NT2/D1 (cell line): Measurements from ENCODE around the gene DIP2A.
"Not testable (repeated sequence)": the region's sequence is repeated elsewhere in the genome, so short reads cannot be mapped to it uniquely, and the experiment has no call there.

ENCODE experiments used
- DNase-seq: peaks from one replicate; pipeline ENCODE4 v3.0.0-alpha.2; 2011; ENCODE audit warnings: low read depth, low spot score
- H3K27me3 ChIP-seq: 2 replicates; pipeline ENCODE4 v1.6.0; 2011; ENCODE audit warnings: mild to moderate bottlenecking; ENCODE audit not compliant: insufficient read length, insufficient read depth
- H3K36me3 ChIP-seq: 2 replicates; pipeline ENCODE4 v1.6.1; 2011; ENCODE audit warnings: mild to moderate bottlenecking, low read length, mixed read lengths; ENCODE audit not compliant: insufficient read depth, insufficient read length
- H3K4me1 ChIP-seq: 2 replicates; pipeline ENCODE4 v1.5.1; 2011; ENCODE audit not compliant: insufficient read depth, insufficient read length
- H3K4me3 ChIP-seq: 2 replicates; pipeline ENCODE4 v1.5.1; 2011; ENCODE audit warnings: low read depth; ENCODE audit not compliant: insufficient read length
- H3K9ac ChIP-seq: 2 replicates; pipeline ENCODE4 v1.6.0; 2011; ENCODE audit warnings: low read depth; ENCODE audit not compliant: insufficient read length
- H3K9me3 ChIP-seq: 2 replicates; pipeline ENCODE4 v1.5.1; 2011; ENCODE audit warnings: mild to moderate bottlenecking, low read length; ENCODE audit not compliant: insufficient read depth
- SUZ12 ChIP-seq: IDR thresholded peaks from 2 replicates; pipeline ENCODE4 v1.6.1; 2011; ENCODE audit not compliant: insufficient read length, insufficient read depth; ENCODE audit errors: extremely low read depth
- YY1 ChIP-seq: IDR thresholded peaks from 2 replicates; pipeline ENCODE4 v1.6.1; 2011; ENCODE audit not compliant: insufficient read length, insufficient read depth
- ZNF274 ChIP-seq: IDR thresholded peaks from 2 replicates; pipeline ENCODE4 v1.6.1; 2011; ENCODE audit warnings: mild to moderate bottlenecking, low read depth, low read length

DIP2A gene

DNA sequence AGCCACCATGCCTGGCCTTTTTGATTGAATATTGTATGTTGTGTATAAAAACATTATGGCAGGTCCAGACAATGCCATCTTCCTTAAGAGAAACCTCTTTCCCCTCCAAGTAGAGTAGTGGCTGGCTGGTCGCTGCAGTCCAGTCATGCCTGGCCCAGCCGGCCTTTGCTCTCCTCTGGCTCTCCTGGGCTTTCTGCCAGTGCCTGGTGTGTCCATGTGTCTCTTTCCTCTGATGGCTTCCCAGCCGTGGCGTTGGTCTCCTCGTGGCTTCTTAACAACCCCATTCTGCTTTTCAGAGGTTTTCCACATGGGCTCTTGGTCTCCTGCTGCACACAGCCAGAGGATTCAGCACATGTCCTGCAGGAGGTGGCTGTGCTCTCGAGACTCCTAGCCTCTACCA is 58.7 kb downstream of the DIP2A start:
- Histone ChIP-seq H3K27me3 (no peaks in the 10 kb centered on the region), H3K4me3 (no peak overlapping the region), H3K9ac (no peak overlapping the region), H3K4me1 (peaks cover 2% of the 10 kb centered on the region), H3K36me3 (peaks cover 22% of the 10 kb centered on the region), H3K9me3 (no peaks in the 10 kb centered on the region)
- no peak for DNase-seq
- no peak for TF ChIP-seq YY1
- no peak for TF ChIP-seq ZNF274
- no peak for TF ChIP-seq SUZ12

DNA sequence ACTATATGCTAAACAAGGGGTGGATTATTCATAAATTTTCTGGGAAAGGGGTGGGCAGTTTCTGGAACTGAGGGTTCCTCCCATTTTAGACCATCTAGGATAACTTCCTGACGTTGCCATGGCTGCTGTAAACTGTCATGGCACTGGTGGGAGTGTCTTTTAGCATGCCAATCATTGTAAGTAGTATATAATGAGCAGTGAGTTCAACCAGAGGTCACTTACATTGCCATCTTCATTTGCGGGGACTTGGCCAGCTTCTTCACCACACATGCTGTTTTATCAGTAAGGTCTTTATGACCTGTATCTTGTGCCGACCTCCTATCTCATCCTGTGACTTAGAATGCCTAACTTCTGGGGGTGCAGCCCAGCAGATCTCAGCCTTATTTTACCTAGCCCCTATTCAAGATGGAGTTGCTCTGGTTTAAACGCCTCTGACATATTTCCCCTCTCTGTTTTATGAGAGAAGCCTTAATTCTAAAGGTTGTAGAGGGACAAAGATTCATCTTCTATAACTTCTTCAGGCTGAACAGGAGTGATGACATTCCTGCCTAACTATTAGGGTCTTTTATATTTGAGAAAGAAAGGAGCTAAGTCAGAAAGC is 60.4 kb downstream of the DIP2A start:
- Histone ChIP-seq H3K4me3 (no peak overlapping the region), H3K4me1 (peaks cover 3% of the 10 kb centered on the region), H3K27me3 (no peaks in the 10 kb centered on the region), H3K36me3 (peaks cover 20% of the 10 kb centered on the region), H3K9me3 (no peaks in the 10 kb centered on the region), H3K9ac (no peak overlapping the region)
- TF ChIP-seq SUZ12 (no peak), YY1 (no peak), ZNF274 (no peak)
- DNase-seq = no peak

DNA sequence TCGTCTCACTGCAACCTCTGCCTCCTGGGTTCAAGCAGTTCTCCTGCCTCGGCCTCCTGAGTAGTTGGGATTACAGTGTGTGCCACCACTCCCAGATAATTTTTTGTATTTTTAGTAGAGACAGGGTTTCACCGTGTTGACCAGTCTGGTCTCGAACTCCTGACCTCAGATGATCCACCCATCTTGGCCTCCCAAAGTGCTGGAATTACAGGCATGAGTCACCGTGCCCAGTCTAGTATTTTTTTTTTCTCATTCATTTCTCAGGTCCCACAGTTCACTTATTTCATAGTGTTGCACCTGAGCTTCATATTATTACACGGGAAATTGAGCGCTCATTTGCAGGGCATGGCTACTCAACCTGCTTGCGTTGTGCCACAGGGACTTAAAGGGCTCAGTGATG is 68.7 kb downstream of the DIP2A start:
- H3K9ac ChIP-seq, H3K27me3 ChIP-seq, DNase-seq, H3K9me3 ChIP-seq, H3K4me3 ChIP-seq, H3K4me1 ChIP-seq: not testable (repeated sequence)
- peaks cover 43% of the 10 kb centered on the region for H3K36me3 ChIP-seq

GRCh38 chr21:46527801-46528200 is 69.1 kb downstream of the DIP2A start:
- no peak overlapping the region for H3K9ac ChIP-seq
- no peak for TF ChIP-seq YY1
- TF ChIP-seq SUZ12 = no peak
- TF ChIP-seq ZNF274 = no peak
- no peak overlapping the region for H3K4me3 ChIP-seq

GRCh38 chr21:46532080-46532479 is 73.4 kb downstream of the DIP2A start:
- no peak overlapping the region for H3K9ac ChIP-seq
- H3K36me3 ChIP-seq = peaks cover 72% of the 10 kb centered on the region
- no peaks in the 10 kb centered on the region for H3K27me3 ChIP-seq
- H3K9me3 ChIP-seq = no peaks in the 10 kb centered on the region
- DNase-seq = no peak
- TF ChIP-seq ZNF274 (no peak), YY1 (no peak), SUZ12 (no peak)
- no peak overlapping the region for H3K4me3 ChIP-seq
- peaks cover 3% of the 10 kb centered on the region for H3K4me1 ChIP-seq

More at GRCh38 chr21:46527801-46528200, 69.1 kb downstream of the DIP2A start:
- no peaks in the 10 kb centered on the region for H3K9me3 ChIP-seq
- H3K27me3 ChIP-seq = no peaks in the 10 kb centered on the region
- H3K36me3 ChIP-seq = peaks cover 46% of the 10 kb centered on the region
- H3K4me1 ChIP-seq = peaks cover 3% of the 10 kb centered on the region
- no peak for DNase-seq

DNA sequence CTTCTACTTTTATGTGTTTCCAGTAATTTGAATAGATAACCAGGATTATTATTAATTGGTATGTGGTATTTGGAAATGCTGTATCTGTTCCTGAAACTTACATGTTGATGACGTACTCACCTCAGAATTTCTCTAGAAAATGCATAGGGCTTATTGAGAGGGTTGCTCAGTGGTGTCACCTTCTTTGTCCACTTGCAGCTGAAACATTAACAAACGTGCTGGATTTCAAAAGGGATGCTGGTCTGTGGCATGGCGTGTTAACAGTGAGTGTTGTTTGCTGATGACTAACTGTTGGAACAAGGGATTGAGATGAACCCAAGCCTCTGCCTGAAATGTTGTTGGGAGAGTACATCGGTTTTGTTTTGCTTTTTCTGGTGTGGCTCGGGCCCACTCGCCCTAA is 78.3 kb downstream of the DIP2A start:
- Histone ChIP-seq H3K4me3 (no peak overlapping the region), H3K27me3 (no peaks in the 10 kb centered on the region), H3K4me1 (no peaks in the 10 kb centered on the region), H3K36me3 (peaks cover 85% of the 10 kb centered on the region), H3K9ac (no peak overlapping the region), H3K9me3 (no peaks in the 10 kb centered on the region)
- TF ChIP-seq YY1 = no peak
- TF ChIP-seq ZNF274 = no peak
- TF ChIP-seq SUZ12 = no peak
- no peak for DNase-seq

GRCh38 chr21:46538262-46538661 is 79.6 kb downstream of the DIP2A start:
- H3K4me3 ChIP-seq = no peak overlapping the region
- peaks cover 87% of the 10 kb centered on the region for H3K36me3 ChIP-seq
- DNase-seq = no peak
- no peaks in the 10 kb centered on the region for H3K9me3 ChIP-seq
- no peak overlapping the region for H3K9ac ChIP-seq
- TF ChIP-seq SUZ12 = no peak
- TF ChIP-seq ZNF274 = no peak
- H3K4me1 ChIP-seq = no peaks in the 10 kb centered on the region
- H3K27me3 ChIP-seq = no peaks in the 10 kb centered on the region
